Stimulated activated CD8-positive, alpha-beta memory T cell treated with anti-CD3 and anti-CD28 coated beads, Interleukin-7, amount 100 ng/mL, for 48 hours (primary cell): ENCODE results near the gene SMIM14.
"Not testable (repeated sequence)": the region's sequence is repeated elsewhere in the genome, so short reads cannot be mapped to it uniquely, and the experiment has no call there.

Experiments
- DNase-seq, 2 donors: peaks; one replicate each; pipeline ENCODE4 v3.0.0-alpha.2; 2020; ENCODE audit warnings: low read depth in 1 of 2; ENCODE audit errors: extremely low read depth in 1 of 2

Gene SMIM14

GRCh38 chr4:39606747-39607146 is 31.9 kb downstream of the SMIM14 start:
- DNase-seq, result no peak

DNA sequence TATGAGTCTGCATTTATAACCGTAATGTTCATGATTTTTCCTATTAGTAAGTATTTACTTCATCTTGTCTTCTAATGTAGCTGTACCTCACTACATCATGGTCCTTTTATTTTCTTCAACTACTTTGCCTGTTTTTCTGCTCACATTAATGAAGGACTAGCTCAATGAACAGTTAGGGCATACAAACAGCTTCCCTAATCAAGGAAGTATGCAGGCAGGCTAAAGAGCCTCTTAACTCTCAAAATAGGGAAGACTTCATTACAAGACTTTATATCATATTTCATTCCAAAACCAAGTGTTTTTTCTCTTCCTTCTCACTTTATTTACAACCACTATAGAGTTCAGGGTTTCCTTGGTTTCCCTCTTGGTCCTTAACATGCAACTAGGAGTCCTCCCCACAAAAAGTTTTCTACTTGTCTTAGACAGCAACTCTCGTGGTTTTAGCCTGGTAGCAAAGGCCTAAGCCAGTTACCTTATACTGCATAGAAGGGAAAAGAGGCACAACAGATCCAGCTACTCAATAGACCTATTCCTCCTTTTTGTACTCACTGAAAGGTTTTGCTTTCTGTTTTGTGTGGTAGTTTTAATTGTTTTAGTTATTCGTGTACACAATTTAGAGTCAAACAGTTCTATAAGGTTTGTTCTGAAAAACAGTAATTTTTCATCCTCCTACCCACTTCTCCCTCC is 40.8 kb downstream of the SMIM14 start:
- no peak for DNase-seq

DNA sequence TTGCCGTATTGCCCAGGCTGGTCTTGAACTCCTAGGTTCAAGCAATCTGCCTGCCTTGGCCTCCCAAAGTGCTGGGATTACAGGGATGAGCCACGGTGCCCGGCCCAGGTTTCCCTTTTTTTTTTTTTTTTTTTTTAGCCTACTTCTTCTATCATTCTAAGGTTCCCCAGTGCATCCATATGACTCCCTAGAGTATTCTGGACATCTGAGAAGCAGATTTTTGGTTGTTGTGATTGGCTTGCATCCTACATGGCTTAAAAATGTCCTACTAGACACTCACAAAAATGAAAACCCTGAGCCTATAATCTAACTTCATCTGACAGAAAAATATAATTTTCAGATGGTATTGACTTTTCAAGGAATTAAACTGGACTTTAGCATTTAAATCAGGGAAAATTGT is 41.7 kb downstream of the SMIM14 start:
- DNase-seq, result no peak

GRCh38 chr4:39591290-39591689 is 47.4 kb downstream of the SMIM14 start:
- no peak for DNase-seq

DNA sequence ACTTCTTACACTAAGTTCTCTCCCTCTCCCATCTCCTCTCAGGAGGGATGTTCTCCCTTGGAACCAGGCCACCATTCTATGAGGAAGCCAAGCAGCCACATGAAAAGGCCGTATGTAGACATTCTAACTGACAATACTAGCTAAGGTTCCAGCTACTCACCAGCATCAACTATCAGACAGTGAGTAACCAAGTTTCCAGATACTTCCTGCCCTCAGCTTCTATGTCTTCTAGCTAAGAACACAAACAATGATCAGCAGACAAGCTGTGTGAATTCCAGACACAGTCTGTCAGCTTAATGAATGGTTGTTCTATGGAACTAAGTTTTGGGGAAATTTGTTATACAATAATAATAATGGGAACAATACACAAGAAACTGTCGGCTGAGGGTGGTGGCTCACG is 50.8 kb downstream of the SMIM14 start:
- no peak for DNase-seq

- DNase-seq, result no peak
These were observed 63.7 kb downstream of the SMIM14 start for GRCh38 chr4:39574946-39575345.

DNA sequence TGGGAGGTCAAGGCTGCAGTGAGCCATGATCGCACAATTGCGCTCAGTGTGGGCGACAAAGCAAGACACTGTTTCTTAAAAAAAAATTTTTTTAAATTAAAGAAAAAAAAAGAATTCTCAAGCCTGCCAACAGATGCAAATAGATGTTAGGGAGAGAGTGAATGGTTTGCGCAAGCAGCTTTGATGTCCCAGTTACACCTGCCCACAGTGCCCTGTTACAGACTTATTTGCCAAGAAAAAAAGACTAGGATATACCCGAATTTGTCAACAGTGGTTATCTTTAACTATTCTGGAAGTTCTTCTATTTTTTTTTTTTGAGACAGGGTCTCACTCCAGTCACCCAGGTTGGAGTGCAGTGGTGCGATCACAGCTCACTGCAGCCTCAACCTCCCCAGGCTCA is 67.2 kb downstream of the SMIM14 start:
- no peak for DNase-seq

GRCh38 chr4:39571054-39571453 is 67.6 kb downstream of the SMIM14 start:
- DNase-seq, result no peak

- DNase-seq, result no peak
These were observed 69.5 kb downstream of the SMIM14 start for GRCh38 chr4:39569209-39569608.

DNA sequence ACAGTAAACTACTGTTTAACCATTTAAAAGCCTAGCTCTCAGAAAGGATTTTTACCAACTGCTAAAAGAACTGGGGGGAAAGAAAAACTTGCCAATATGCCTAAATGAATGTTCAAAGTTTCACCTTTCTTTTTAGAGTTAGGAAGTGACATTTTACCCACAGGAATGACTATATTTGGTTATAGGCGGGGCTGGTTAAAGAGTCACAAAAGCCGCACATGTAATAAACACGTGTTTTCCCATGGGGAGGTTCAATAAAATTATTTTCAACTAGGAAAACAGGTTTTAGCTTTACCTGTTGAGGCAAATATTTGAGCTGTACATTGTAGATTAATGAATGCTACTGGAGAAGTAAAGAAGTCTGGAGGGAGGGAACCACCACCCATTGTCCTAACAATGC is 69.9 kb downstream of the SMIM14 start:
- DNase-seq, result no peak

- DNase-seq, result no peak
These were observed 72.6 kb downstream of the SMIM14 start for GRCh38 chr4:39565878-39566600.

DNA sequence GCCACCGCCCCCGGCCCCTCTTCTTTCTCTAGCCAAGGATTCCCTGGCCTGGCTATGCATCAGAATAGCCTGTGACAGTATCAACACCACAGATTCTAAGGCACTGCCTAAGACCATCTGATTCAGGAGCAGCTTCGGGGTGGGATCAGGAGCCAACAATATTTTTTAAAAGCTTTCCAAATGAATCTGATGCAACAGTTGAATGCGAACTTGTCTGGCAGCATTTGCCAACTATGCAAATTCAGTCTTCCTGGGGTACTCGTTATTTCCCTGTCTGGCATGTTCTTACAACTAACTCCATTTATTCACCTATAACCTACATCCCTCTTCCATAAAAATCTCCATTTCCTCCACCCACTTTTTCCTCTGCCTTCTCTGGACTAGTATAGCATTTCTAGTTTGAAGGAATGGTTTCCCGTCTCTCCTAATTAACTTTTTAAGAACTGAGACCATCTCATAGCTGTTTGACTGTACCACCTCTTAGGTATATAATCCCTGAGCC is 75.3 kb downstream of the SMIM14 start:
- DNase-seq, result no peak

DNA sequence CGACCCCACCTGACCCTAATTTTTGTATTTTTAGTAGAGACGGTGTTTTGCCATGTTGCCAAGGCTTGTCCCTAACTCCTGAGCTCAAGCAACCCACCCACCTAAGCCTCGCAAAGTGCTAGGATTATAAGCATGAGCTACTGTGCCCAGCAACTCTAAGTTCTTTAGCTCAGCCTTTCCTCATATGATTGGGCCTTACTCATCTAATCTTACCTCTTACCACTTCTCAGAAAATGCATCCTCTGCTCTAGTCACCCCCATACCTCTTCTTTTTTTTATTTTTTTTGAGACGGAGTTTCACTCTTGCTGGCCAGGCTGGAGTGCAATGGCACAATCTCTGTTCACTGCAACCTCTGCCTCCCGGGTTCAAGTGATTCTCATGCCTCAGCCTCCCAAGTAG is 75.9 kb downstream of the SMIM14 start:
- no peak for DNase-seq

DNA sequence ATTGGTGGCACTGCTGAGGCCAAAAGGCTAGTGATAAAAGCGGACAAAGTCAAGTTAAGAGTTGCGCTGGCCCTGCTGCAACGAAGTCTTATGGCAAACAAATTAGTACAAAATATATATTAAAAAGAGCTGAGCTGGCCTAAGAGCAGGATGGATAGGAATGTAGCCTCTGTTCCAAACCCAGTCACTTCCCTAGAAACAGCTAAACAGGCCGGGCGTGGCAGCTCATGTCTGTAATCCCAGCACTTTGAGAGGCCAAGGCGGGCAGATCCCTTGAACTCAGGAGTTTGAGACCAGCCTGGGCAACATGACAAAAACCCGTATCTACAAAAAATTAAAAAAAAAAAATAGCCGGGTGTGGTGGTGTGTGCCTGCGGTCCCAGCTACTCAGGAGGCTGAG is 79.0 kb downstream of the SMIM14 start:
- DNase-seq, result no peak

- DNase-seq, result no peak
These were observed 83.2 kb downstream of the SMIM14 start for GRCh38 chr4:39555472-39555871.

GRCh38 chr4:39548425-39549067 is 90.1 kb downstream of the SMIM14 start:
- DNase-seq, result no peak

- no peak for DNase-seq
These were observed 93.9 kb downstream of the SMIM14 start for GRCh38 chr4:39544580-39545315.

GRCh38 chr4:39544080-39544479 is 94.6 kb downstream of the SMIM14 start:
- DNase-seq, result not testable (repeated sequence)

- DNase-seq, result no peak
These were observed 95.6 kb downstream of the SMIM14 start for GRCh38 chr4:39543034-39543433.

DNA sequence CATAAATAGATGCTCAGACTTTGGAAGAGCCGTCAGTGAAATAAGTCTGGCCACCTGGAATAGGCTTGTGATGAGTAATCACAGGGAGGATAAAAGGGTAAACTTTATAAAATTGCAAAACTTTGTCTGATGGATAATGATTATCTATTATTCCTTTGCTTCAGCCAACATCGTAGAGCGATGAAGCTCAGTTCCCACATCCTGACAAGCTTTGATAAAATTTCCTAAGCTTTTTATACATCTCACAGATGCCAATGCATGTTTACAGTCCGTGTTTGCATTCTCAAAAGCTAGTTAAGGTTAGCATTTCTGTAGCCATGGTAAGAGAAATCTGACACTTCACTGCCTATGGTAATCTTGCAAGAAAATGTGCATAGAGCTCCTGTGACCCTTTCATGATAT is 96.1 kb downstream of the SMIM14 start:
- DNase-seq, result no peak

GRCh38 chr4:39541987-39542610 is 96.6 kb downstream of the SMIM14 start:
- no peak for DNase-seq
